H9 (cell line): ENCODE data around the gene PTPRN2. TPM values are rescaled to one million over a fixed set of nuclear protein-coding genes. Genes with fewer than 3 reads are reported as not detected.

ENCODE experiments used
- DNase-seq: peaks from one replicate; pipeline ENCODE4 v3.0.0-alpha.2; 2017
- H2AFZ ChIP-seq: one replicate; pipeline ENCODE4 v1.6.1; 2013; ENCODE audit warnings: mild to moderate bottlenecking, low read length, control low read depth, moderate library complexity
- H2AK5ac ChIP-seq: 2 replicates; pipeline ENCODE4 v1.6.1; 2013; ENCODE audit warnings: low read length, control low read depth, mixed read lengths; ENCODE audit not compliant: insufficient read length
- H2BK120ac ChIP-seq: one replicate; pipeline ENCODE4 v1.6.1; 2013; ENCODE audit warnings: low read depth, mild to moderate bottlenecking, low read length, control low read depth, inconsistent platforms; ENCODE audit not compliant: poor library complexity, severe bottlenecking
- H2BK12ac ChIP-seq: 2 replicates; pipeline ENCODE4 v1.6.1; 2013; ENCODE audit warnings: low read length, control low read depth, mixed read lengths, low read depth; ENCODE audit not compliant: insufficient read length
- H2BK15ac ChIP-seq: 2 replicates; pipeline ENCODE4 v1.6.1; 2013; ENCODE audit warnings: low read depth, low read length, control low read depth
- H2BK20ac ChIP-seq: one replicate; pipeline ENCODE4 v1.6.1; 2013; ENCODE audit warnings: low read depth, mild to moderate bottlenecking, low read length, control low read depth, inconsistent platforms; ENCODE audit not compliant: poor library complexity, severe bottlenecking
- H2BK5ac ChIP-seq: 2 replicates; pipeline ENCODE4 v1.6.1; 2013; ENCODE audit warnings: low read length, control low read depth, mixed read lengths; ENCODE audit not compliant: insufficient read length
- H3K14ac ChIP-seq: 2 replicates; pipeline ENCODE4 v1.6.1; 2013; ENCODE audit warnings: low read length, control low read depth; ENCODE audit not compliant: insufficient read depth
- H3K18ac ChIP-seq: 2 replicates; pipeline ENCODE4 v1.6.1; 2013; ENCODE audit warnings: low read depth, mild to moderate bottlenecking, mixed read lengths, low read length, control low read depth; ENCODE audit not compliant: insufficient read length
- H3K23ac ChIP-seq: 2 replicates; pipeline ENCODE4 v1.6.1; 2013; ENCODE audit warnings: low read length, control low read depth, mixed read lengths, low read depth; ENCODE audit not compliant: insufficient read length
- H3K23me2 ChIP-seq: 2 replicates; pipeline ENCODE4 v1.6.1; 2013; ENCODE audit warnings: low read depth, mild to moderate bottlenecking, mixed read lengths, low read length, control low read depth; ENCODE audit not compliant: insufficient read length, poor library complexity, severe bottlenecking
- H3K27ac ChIP-seq: 2 replicates; pipeline ENCODE4 v1.5.1; 2013; ENCODE audit warnings: low read length, control low read depth, mixed read lengths, low read depth; ENCODE audit not compliant: insufficient read length
- H3K27me3 ChIP-seq: 2 replicates; pipeline ENCODE4 v1.6.1; 2013; ENCODE audit warnings: low read length, control low read depth, inconsistent platforms; ENCODE audit not compliant: insufficient read depth
- H3K4ac ChIP-seq: 2 replicates; pipeline ENCODE4 v1.6.1; 2013; ENCODE audit warnings: low read depth, mild to moderate bottlenecking, control low read depth, inconsistent platforms, low read length, moderate library complexity
- H3K4me1 ChIP-seq: 2 replicates; pipeline ENCODE4 v1.6.1; 2013; ENCODE audit warnings: low read length, control low read depth, inconsistent platforms; ENCODE audit not compliant: insufficient read depth
- H3K4me2 ChIP-seq: 2 replicates; pipeline ENCODE4 v1.6.1; 2013; ENCODE audit warnings: low read length, control low read depth, mixed read lengths; ENCODE audit not compliant: insufficient read length, insufficient read depth
- H3K56ac ChIP-seq: 2 replicates; pipeline ENCODE4 v1.6.1; 2013; ENCODE audit warnings: low read depth, mild to moderate bottlenecking, mixed read lengths, low read length, control low read depth; ENCODE audit not compliant: insufficient read length
- H3K79me1 ChIP-seq: 2 replicates; pipeline ENCODE4 v1.6.1; 2013; ENCODE audit warnings: low read depth, mild to moderate bottlenecking, moderate library complexity, low read length, control low read depth, inconsistent platforms; ENCODE audit not compliant: insufficient read depth, poor library complexity, severe bottlenecking
- H3K79me2 ChIP-seq: 2 replicates; pipeline ENCODE4 v1.6.1; 2013; ENCODE audit warnings: low read length, control low read depth, inconsistent platforms; ENCODE audit not compliant: insufficient read depth
- H3K9ac ChIP-seq: 2 replicates; pipeline ENCODE4 v1.6.1; 2013; ENCODE audit warnings: low read length, control low read depth, mixed read lengths; ENCODE audit not compliant: insufficient read length; ENCODE audit errors: extremely low read depth
- H3K9me3 ChIP-seq: one replicate; pipeline ENCODE4 v1.6.1; 2013; ENCODE audit warnings: low read depth, low read length, inconsistent platforms; ENCODE audit not compliant: control insufficient read depth
- H3T11ph ChIP-seq: one replicate; pipeline ENCODE4 v1.6.1; 2013; ENCODE audit warnings: mild to moderate bottlenecking, low read length, control low read depth, inconsistent platforms
- H4K20me1 ChIP-seq: one replicate; pipeline ENCODE4 v1.6.1; 2013; ENCODE audit not compliant: control insufficient read depth, insufficient read length, insufficient read depth
- H4K5ac ChIP-seq: 2 replicates; pipeline ENCODE4 v1.6.1; 2013; ENCODE audit warnings: low read depth, mild to moderate bottlenecking, mixed read lengths, low read length, control low read depth; ENCODE audit not compliant: insufficient read length
- H4K8ac ChIP-seq: replicated peaks from 2 replicates; pipeline ENCODE4 v1.6.1; 2013; ENCODE audit warnings: low read length, control low read depth, mixed read lengths, low read depth; ENCODE audit not compliant: insufficient read length
- H4K91ac ChIP-seq: 2 replicates; pipeline ENCODE4 v1.6.1; 2013; ENCODE audit warnings: low read depth, mild to moderate bottlenecking, moderate library complexity, mixed read lengths, low read length, control low read depth; ENCODE audit not compliant: insufficient read length
- H3K27ac Mint-ChIP-seq, 3 experiments: 2 replicates in 2 of 3; 3 replicates in 1 of 3; pipeline ENCODE4 v1.8.0; 2020 to 2021; ENCODE audit warnings: mixed read lengths in 3 of 3, mild to moderate bottlenecking in 1 of 3, moderate library complexity in 1 of 3
- H3K27me3 Mint-ChIP-seq: 2 replicates; pipeline ENCODE4 v1.8.0; 2021; ENCODE audit warnings: low read depth, mild to moderate bottlenecking, moderate library complexity, mixed read lengths
- H3K36me3 Mint-ChIP-seq, 3 experiments: 2 replicates in 2 of 3; 3 replicates in 1 of 3; pipeline ENCODE4 v1.8.0; 2020 to 2021; ENCODE audit warnings: low read depth in 3 of 3, mixed read lengths in 3 of 3; ENCODE audit not compliant: insufficient read depth in 1 of 3
- H3K4me1 Mint-ChIP-seq, 2 experiments: 2 replicates each; pipeline ENCODE4 v1.8.0; 2020; ENCODE audit warnings: mixed read lengths in 2 of 2
- H3K4me3 Mint-ChIP-seq, 2 experiments: 2 replicates in 1 of 2; 3 replicates in 1 of 2; pipeline ENCODE4 v1.8.0; 2020 to 2021; ENCODE audit warnings: mild to moderate bottlenecking in 2 of 2, mixed read lengths in 2 of 2, moderate library complexity in 1 of 2
- H3K9me3 Mint-ChIP-seq, 2 experiments: 2 replicates in 1 of 2; 3 replicates in 1 of 2; pipeline ENCODE4 v1.8.0; 2020; ENCODE audit warnings: mild to moderate bottlenecking in 2 of 2, mixed read lengths in 2 of 2, moderate library complexity in 1 of 2
- WGBS: extraction: QIAGEN DNeasy Blood & Tissue Kit; methylation state at CpG from one replicate; pipeline ENCODE4 v1.1.7; 2013; ENCODE audit warnings: missing lambda C conversion rate, low lambda C conversion rate, mixed read lengths; ENCODE audit not compliant: insufficient read length; ENCODE audit errors: extremely low coverage; 5-methylcytosine and 5-hydroxymethylcytosine counted together
- total RNA-seq: library from RNA; stranded (reverse); gene quantifications from 2 replicates; pipeline ENCODE4 v1.2.1, GENCODE V29; 2021
- TF ChIP-seq, protein P1 (sequence below): fragments of 200-600 bp; sonication (generic); conservative IDR thresholded peaks from 3 replicates; pipeline ENCODE4 v1.8.0; 2021; ENCODE audit warnings: antibody characterized with exemption, mild to moderate bottlenecking

Gene PTPRN2
- total RNA-seq, 1 experiment from 2014 or later, result 5.2 TPM

DNA sequence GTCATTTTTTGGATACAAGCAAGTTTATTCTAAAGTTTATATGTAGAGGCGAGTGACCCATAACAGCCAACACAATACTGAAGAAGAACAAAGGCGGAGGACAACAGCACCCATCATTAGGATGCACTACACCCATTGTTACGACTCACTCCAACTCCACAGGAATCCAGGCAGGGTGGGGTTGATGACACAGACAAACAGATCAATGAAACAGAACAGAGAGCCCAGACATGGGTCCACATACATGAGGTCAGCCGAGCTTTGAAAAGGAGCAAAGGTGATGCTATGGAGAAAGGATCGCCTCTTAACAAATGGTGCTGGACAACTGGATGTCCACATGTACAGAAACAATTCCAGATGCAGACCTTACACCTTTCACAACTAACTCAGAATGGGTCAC is 426.4 kb downstream of the PTPRN2 start:
- no peaks in the 10 kb centered on the region for H4K20me1 ChIP-seq
- no peak overlapping the region for H2BK15ac ChIP-seq
- H3K79me2 ChIP-seq, result no peaks in the 10 kb centered on the region
- Mint-ChIP-seq H3K9me3 (peaks cover 5 to 12% of the 10 kb centered on the region in 2 experiments; a peak in 3 of 5 replicates), H3K4me3 (no peak overlapping the region), H3K4me1 (peaks cover 7 to 11% of the 10 kb centered on the region in 2 experiments; a peak in 3 of 4 replicates), H3K27ac (no peak overlapping the region), H3K36me3 (peaks cover 5 to 19% (median 14%) of the 10 kb centered on the region in 3 experiments), H3K27me3 (peaks cover 7% of the 10 kb centered on the region)
- H2AFZ ChIP-seq, result no peak overlapping the region
- no peaks in the 10 kb centered on the region for H3K9me3 ChIP-seq
- no peak overlapping the region for H2BK20ac ChIP-seq
- H3K27ac ChIP-seq, result no peak overlapping the region
- no peak overlapping the region for H2BK5ac ChIP-seq
- no peak overlapping the region for H3K18ac ChIP-seq
- no peak overlapping the region for H3K4me2 ChIP-seq
- TF ChIP-seq, protein P1, sequence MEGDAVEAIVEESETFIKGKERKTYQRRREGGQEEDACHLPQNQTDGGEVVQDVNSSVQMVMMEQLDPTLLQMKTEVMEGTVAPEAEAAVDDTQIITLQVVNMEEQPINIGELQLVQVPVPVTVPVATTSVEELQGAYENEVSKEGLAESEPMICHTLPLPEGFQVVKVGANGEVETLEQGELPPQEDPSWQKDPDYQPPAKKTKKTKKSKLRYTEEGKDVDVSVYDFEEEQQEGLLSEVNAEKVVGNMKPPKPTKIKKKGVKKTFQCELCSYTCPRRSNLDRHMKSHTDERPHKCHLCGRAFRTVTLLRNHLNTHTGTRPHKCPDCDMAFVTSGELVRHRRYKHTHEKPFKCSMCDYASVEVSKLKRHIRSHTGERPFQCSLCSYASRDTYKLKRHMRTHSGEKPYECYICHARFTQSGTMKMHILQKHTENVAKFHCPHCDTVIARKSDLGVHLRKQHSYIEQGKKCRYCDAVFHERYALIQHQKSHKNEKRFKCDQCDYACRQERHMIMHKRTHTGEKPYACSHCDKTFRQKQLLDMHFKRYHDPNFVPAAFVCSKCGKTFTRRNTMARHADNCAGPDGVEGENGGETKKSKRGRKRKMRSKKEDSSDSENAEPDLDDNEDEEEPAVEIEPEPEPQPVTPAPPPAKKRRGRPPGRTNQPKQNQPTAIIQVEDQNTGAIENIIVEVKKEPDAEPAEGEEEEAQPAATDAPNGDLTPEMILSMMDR, result no peak
- no peak overlapping the region for H2BK120ac ChIP-seq
- no peak overlapping the region for H3T11ph ChIP-seq
- H3K23me2 ChIP-seq, result no peaks in the 10 kb centered on the region
- H2AK5ac ChIP-seq, result no peak overlapping the region
- H3K4ac ChIP-seq, result no peak overlapping the region
- no peak for DNase-seq
- no peak overlapping the region for H4K91ac ChIP-seq
- no peaks in the 10 kb centered on the region for H3K79me1 ChIP-seq
- no peak overlapping the region for H4K5ac ChIP-seq
- no peak overlapping the region for H2BK12ac ChIP-seq
- H3K23ac ChIP-seq, result no peak overlapping the region
- no peak overlapping the region for H4K8ac ChIP-seq
- no peak overlapping the region for H3K56ac ChIP-seq
- no peak overlapping the region for H3K14ac ChIP-seq
- WGBS, result no CpG with 5 or more reads among the region's 5 CpGs
- no peaks in the 10 kb centered on the region for H3K27me3 ChIP-seq
- H3K9ac ChIP-seq, result no peak overlapping the region
- no peaks in the 10 kb centered on the region for H3K4me1 ChIP-seq
